SK-N-SH (cell line): ENCODE data around the gene MAML3. TPM values are rescaled to one million over a fixed set of nuclear protein-coding genes. Genes with fewer than 3 reads are reported as not detected.

Source experiments
- CTCF ChIA-PET: fragments of 300-600, 350-600 bp; formaldehyde crosslinking; extraction: SDS; loops from one replicate; lab custom pipeline; 2021; lab: Yijun Ruan, JAX
- POLR2A ChIA-PET: fragments of 350-600 bp; sonication (Branson Sonifier 250); formaldehyde crosslinking; extraction: SDS; loops from one replicate; lab custom pipeline; 2020; ENCODE audit warnings: antibody characterized with exemption, inconsistent platforms; lab: Yijun Ruan, JAX
- DNase-seq: peaks from one replicate; pipeline ENCODE4 v3.0.0; 2012
- H2AFZ ChIP-seq: fragments of 200-600 bp; sonication (generic); 2 replicates; pipeline ENCODE4 v1.8.1; 2016; ENCODE audit warnings: antibody characterized with exemption, mild to moderate bottlenecking, low read depth
- H3F3A ChIP-seq: fragments of 200-600 bp; sonication (generic); replicated peaks from 2 replicates; pipeline ENCODE3; 2016; ENCODE audit warnings: antibody characterized with exemption, mild to moderate bottlenecking; ENCODE audit not compliant: insufficient read depth
- H3K27ac ChIP-seq, 2 experiments: fragments of 200-500 bp in 1 of 2; fragments of 200-600 bp in 1 of 2; sonication (Bioruptor generic) in 1 of 2; sonication (generic), shearing (Covaris generic) in 1 of 2; 2 replicates each; pipeline versions ENCODE4 v1.5.1 to v1.6.1; 2014 to 2016; ENCODE audit warnings: low read depth in 2 of 2, inconsistent platforms in 1 of 2, low read length in 1 of 2, mild to moderate bottlenecking in 1 of 2, mixed read lengths in 1 of 2
- H3K27me3 ChIP-seq: fragments of 200-600 bp; sonication (generic), shearing (Covaris generic); 2 replicates; pipeline ENCODE4 v1.6.1; 2016; ENCODE audit warnings: mixed run types; ENCODE audit not compliant: insufficient read depth
- H3K36me3 ChIP-seq, 2 experiments: fragments of 200-500 bp in 1 of 2; fragments of 200-600 bp in 1 of 2; sonication (Bioruptor generic) in 1 of 2; sonication (generic) in 1 of 2; replicated peaks in 1 of 2; 2 replicates each; pipeline versions ENCODE3 to v1.5.1; 2014 to 2016; ENCODE audit warnings: low read length in 1 of 2, mild to moderate bottlenecking in 1 of 2; ENCODE audit not compliant: insufficient read depth in 2 of 2, control insufficient read depth in 1 of 2
- H3K4me1 ChIP-seq, 2 experiments: fragments of 200-500 bp in 1 of 2; fragments of 200-600 bp in 1 of 2; sonication (Bioruptor generic) in 1 of 2; sonication (generic), shearing (Covaris generic) in 1 of 2; 2 replicates each; pipeline versions ENCODE4 v1.5.1 to v1.6.1; 2014 to 2016; ENCODE audit warnings: low read depth in 1 of 2, low read length in 1 of 2, mixed run types in 1 of 2; ENCODE audit not compliant: insufficient read depth in 2 of 2, control insufficient read depth in 1 of 2
- H3K4me2 ChIP-seq: fragments of 200-600 bp; sonication (generic), shearing (Covaris generic); 2 replicates; pipeline ENCODE4 v1.6.1; 2017; ENCODE audit warnings: mixed run types
- H3K4me3 ChIP-seq, 2 experiments: fragments of 200-500 bp in 1 of 2; fragments of 200-600 bp in 1 of 2; sonication (Bioruptor generic) in 1 of 2; sonication (generic), shearing (Covaris generic) in 1 of 2; 2 replicates each; pipeline versions ENCODE4 v1.5.1 to v1.8.1; 2014 to 2016; ENCODE audit warnings: low read depth in 2 of 2, inconsistent platforms in 1 of 2, low read length in 1 of 2, mild to moderate bottlenecking in 1 of 2, mixed read lengths in 1 of 2, moderate library complexity in 1 of 2
- H3K79me2 ChIP-seq: fragments of 200-600 bp; sonication (generic); 2 replicates; pipeline ENCODE4 v1.8.1; 2017; ENCODE audit warnings: mild to moderate bottlenecking; ENCODE audit not compliant: insufficient read depth
- H3K9ac ChIP-seq: fragments of 200-600 bp; sonication (generic); 2 replicates; pipeline ENCODE4 v1.6.1; 2017; ENCODE audit warnings: mixed run types
- H3K9me2 ChIP-seq: fragments of 200-600 bp; sonication (generic); 2 replicates; pipeline ENCODE4 v1.6.1; 2017; ENCODE audit warnings: mixed run types
- H3K9me3 ChIP-seq: fragments of 200-600 bp; sonication (generic); 2 replicates; pipeline ENCODE4 v1.6.1; 2017; ENCODE audit warnings: mixed run types, mild to moderate bottlenecking, moderate library complexity
- H4K20me1 ChIP-seq: fragments of 200-600 bp; sonication (generic); 2 replicates; pipeline ENCODE4 v1.6.1; 2017; ENCODE audit warnings: mild to moderate bottlenecking, mixed run types; ENCODE audit not compliant: insufficient read depth
- CHD2 ChIP-seq: fragments of 150-350 bp; IDR thresholded peaks from 2 replicates; pipeline ENCODE4 v1.6.1; 2018; ENCODE audit warnings: low read length; ENCODE audit not compliant: partially characterized antibody
- ELF1 ChIP-seq: IDR thresholded peaks from 2 replicates; pipeline ENCODE4 v1.4.0; 2012
- EP300 ChIP-seq, 2 experiments: IDR thresholded peaks; 2 replicates each; pipeline versions ENCODE4 v1.4.0 to v1.6.1; 2012; ENCODE audit warnings: borderline replicate concordance in 1 of 2, low read depth in 1 of 2, low read length in 1 of 2
- FOXJ3 ChIP-seq: sonication (generic); formaldehyde crosslinking; IDR thresholded peaks from 2 replicates; pipeline ENCODE4 v1.5.1; 2020; ENCODE audit warnings: mild to moderate bottlenecking, missing genetic modification reagents
- FOXM1 ChIP-seq: IDR thresholded peaks from 2 replicates; pipeline ENCODE4 v1.4.0; 2012; ENCODE audit warnings: low read depth, mild to moderate bottlenecking
- MEF2A ChIP-seq: IDR thresholded peaks from 2 replicates; pipeline ENCODE4 v1.4.0; 2012; ENCODE audit warnings: low read depth, borderline replicate concordance
- NFIC ChIP-seq: IDR thresholded peaks from 2 replicates; pipeline ENCODE4 v1.4.0; 2012; ENCODE audit warnings: borderline replicate concordance
- RCOR1 ChIP-seq: fragments of 150-350 bp; IDR thresholded peaks from 2 replicates; pipeline ENCODE4 v1.6.1; 2017; ENCODE audit warnings: antibody characterized with exemption, low read length
- RFX5 ChIP-seq: IDR thresholded peaks from 2 replicates; pipeline ENCODE4 v1.6.1; 2012; ENCODE audit warnings: mild to moderate bottlenecking, improper control_type of control experiment, low read length
- RXRA ChIP-seq: IDR thresholded peaks from 2 replicates; pipeline ENCODE4 v1.4.0; 2012; ENCODE audit warnings: low read depth, mild to moderate bottlenecking, borderline replicate concordance
- SIN3A ChIP-seq: IDR thresholded peaks from 2 replicates; pipeline ENCODE4 v1.6.1; 2012; ENCODE audit warnings: low read depth, mild to moderate bottlenecking, low read length, moderate library complexity, borderline replicate concordance
- SMC3 ChIP-seq: IDR thresholded peaks from 2 replicates; pipeline ENCODE4 v1.6.1; 2012; ENCODE audit warnings: low read depth, low read length, improper control_type of control experiment
- TAF1 ChIP-seq: IDR thresholded peaks from 2 replicates; pipeline ENCODE4 v1.6.1; 2012; ENCODE audit warnings: low read depth, mild to moderate bottlenecking, low read length, moderate library complexity, borderline replicate concordance
- TCF12 ChIP-seq: IDR thresholded peaks from 2 replicates; pipeline ENCODE4 v1.4.0; 2012
- YY1 ChIP-seq: IDR thresholded peaks from 2 replicates; pipeline ENCODE4 v1.4.0; 2012; ENCODE audit warnings: low read depth, mild to moderate bottlenecking
- WGBS: methylation state at CpG from one replicate; pipeline ENCODE4 v1.1.6; 2017; ENCODE audit warnings: low lambda C conversion rate; 5-methylcytosine and 5-hydroxymethylcytosine counted together
- polyA plus RNA-seq, 3 experiments: library from polyadenylated mRNA; depleted of rRNA; stranded (reverse); fragments of >200 nt; gene quantifications; 2 replicates each; pipeline ENCODE4 v1.2.3, GENCODE V29; 2012
- TF ChIP-seq, protein P1 (sequence below): IDR thresholded peaks from 2 replicates; pipeline ENCODE4; 2012
- TF ChIP-seq, protein P2 (sequence below): fragments of 150-350 bp; IDR thresholded peaks from 2 replicates; pipeline ENCODE4 v1.6.1; 2017; ENCODE audit warnings: antibody characterized with exemption, low read length, low read depth, borderline replicate concordance
- TF ChIP-seq, protein P3 (sequence below): IDR thresholded peaks from 2 replicates; pipeline ENCODE4 v1.4.0; 2012; ENCODE audit warnings: low read depth, borderline replicate concordance

MAML3 gene
- polyA plus RNA-seq, 1 of the 3 experiments (the other 2 are of a cell fraction), result 5.3 TPM

DNA sequence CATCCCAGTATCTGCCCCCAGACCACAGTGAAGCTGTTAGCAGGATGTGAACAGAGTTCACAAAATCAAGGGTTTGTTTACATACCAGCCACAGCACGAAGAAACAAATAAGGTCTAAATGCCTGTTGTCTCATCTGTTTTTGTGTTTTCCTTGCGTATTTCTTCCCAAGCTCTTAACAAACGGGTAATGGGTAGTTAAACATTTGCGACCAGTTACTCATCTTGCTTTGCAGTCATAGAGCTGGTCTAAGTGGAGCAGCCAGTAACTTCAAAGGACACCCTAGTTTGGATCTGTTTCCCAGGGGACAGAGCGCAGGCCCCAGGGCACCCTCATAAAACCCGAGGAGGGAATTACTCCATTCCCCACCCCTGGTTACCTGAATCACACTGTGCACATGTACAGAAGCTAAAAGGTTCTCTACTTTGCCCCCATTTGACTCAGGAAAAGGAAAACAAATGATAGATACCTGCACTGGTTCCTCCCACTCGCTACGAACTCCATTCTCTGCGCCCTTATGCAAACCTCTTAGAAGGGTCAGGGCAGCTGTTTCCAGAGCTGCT, 68.8 kb downstream of the MAML3 start:
- Histone ChIP-seq H3K4me3 (no peak overlapping the region), H3K4me2 (no peak overlapping the region), H3K9me2 (no peaks in the 10 kb centered on the region), H4K20me1 (no peaks in the 10 kb centered on the region), H3K27me3 (no peaks in the 10 kb centered on the region), H3K79me2 (no peaks in the 10 kb centered on the region; the same call in 1 of the 2 replicates), H3K4me1 (peaks cover 0 to 40% of the 10 kb centered on the region in 2 experiments; a peak in 2 of 4 replicates), H2AFZ (no peak overlapping the region), H3K36me3 (no peaks in the 10 kb centered on the region), H3K9ac (no peak overlapping the region), H3K27ac (peak overlapping the region in 1 of 2 experiments; percentile 55; a peak in 1 of 4 replicates), H3K9me3 (no peaks in the 10 kb centered on the region), H3F3A (no peaks in the 10 kb centered on the region)
- no peak for DNase-seq
- TF ChIP-seq MEF2A (no peak), TCF12 (no peak), SIN3A (no peak), NFIC (no peak), ELF1 (no peak), EP300 (IDR thresholded peaks at IDR 0.05; ENCODE audit: borderline replicate concordance in 1 of 2, low read depth in 1 of 2, low read length in 1 of 2) (no peak), CHD2 (no peak), TAF1 (no peak), FOXM1 (no peak), SMC3 (no peak), FOXJ3 (CRISPR knock-in tag) (no peak), YY1 (no peak), RCOR1 (no peak), RFX5 (no peak), RXRA (no peak)
- TF ChIP-seq, protein P1, sequence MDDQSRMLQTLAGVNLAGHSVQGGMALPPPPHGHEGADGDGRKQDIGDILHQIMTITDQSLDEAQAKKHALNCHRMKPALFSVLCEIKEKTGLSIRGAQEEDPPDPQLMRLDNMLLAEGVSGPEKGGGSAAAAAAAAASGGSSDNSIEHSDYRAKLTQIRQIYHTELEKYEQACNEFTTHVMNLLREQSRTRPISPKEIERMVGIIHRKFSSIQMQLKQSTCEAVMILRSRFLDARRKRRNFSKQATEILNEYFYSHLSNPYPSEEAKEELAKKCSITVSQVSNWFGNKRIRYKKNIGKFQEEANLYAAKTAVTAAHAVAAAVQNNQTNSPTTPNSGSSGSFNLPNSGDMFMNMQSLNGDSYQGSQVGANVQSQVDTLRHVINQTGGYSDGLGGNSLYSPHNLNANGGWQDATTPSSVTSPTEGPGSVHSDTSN, result no peak
- TF ChIP-seq, protein P2, sequence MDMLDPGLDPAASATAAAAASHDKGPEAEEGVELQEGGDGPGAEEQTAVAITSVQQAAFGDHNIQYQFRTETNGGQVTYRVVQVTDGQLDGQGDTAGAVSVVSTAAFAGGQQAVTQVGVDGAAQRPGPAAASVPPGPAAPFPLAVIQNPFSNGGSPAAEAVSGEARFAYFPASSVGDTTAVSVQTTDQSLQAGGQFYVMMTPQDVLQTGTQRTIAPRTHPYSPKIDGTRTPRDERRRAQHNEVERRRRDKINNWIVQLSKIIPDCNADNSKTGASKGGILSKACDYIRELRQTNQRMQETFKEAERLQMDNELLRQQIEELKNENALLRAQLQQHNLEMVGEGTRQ, result no peak
- TF ChIP-seq, protein P3, sequence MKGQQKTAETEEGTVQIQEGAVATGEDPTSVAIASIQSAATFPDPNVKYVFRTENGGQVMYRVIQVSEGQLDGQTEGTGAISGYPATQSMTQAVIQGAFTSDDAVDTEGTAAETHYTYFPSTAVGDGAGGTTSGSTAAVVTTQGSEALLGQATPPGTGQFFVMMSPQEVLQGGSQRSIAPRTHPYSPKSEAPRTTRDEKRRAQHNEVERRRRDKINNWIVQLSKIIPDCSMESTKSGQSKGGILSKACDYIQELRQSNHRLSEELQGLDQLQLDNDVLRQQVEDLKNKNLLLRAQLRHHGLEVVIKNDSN, result no peak
- 72% methylated on average over 9 of the region's 9 CpGs for WGBS
- ChIA-PET CTCF (interaction anchor here (0.7 kb wide), 1 partner anchor 8 kb away, joined by 3 read pairs; no protein-coding TSS in a partner anchor), POLR2A (no interaction called here)
